WTC11 (cell line): ENCODE results near the gene BCAR3. TPM values are rescaled to one million over a fixed set of nuclear protein-coding genes. Genes with fewer than 3 reads are reported as not detected.

Experiments
- ATAC-seq: fragments of 200-7000 bp; cut with Tn5 transposase; 2 replicates; pipeline ENCODE4 v1.10.0; 2021; ENCODE audit warnings: mild to moderate bottlenecking, moderate library complexity
- CTCF ChIA-PET: fragments of 300-600 bp; sonication (Branson Sonifier 250); formaldehyde crosslinking; loops from one replicate; lab custom pipeline; 2021; ENCODE audit warnings: antibody characterized with exemption; lab: Charles Lee
- POLR2A ChIA-PET: fragments of 350-600 bp; sonication (Branson Sonifier 250); formaldehyde crosslinking; loops from one replicate; lab custom pipeline; 2021; ENCODE audit warnings: antibody characterized with exemption; lab: Charles Lee
- DNase-seq: peaks from one replicate; pipeline ENCODE4 v3.0.0; 2021; ENCODE audit warnings: low spot score
- H3K27ac Mint-ChIP-seq: 2 replicates; pipeline ENCODE4 v1.8.0; 2021; ENCODE audit warnings: mixed read lengths
- H3K27me3 Mint-ChIP-seq: 2 replicates; pipeline ENCODE4 v1.8.0; 2021; ENCODE audit warnings: low read depth, mild to moderate bottlenecking, moderate library complexity, mixed read lengths
- H3K36me3 Mint-ChIP-seq: 2 replicates; pipeline ENCODE4 v1.8.0; 2021; ENCODE audit warnings: mixed read lengths
- H3K4me1 Mint-ChIP-seq: 2 replicates; pipeline ENCODE4 v1.8.0; 2022; ENCODE audit warnings: mixed read lengths
- H3K4me3 Mint-ChIP-seq: 2 replicates; pipeline ENCODE4 v1.8.0; 2021; ENCODE audit warnings: mild to moderate bottlenecking, moderate library complexity, mixed read lengths
- H3K9me3 Mint-ChIP-seq: 2 replicates; pipeline ENCODE4 v1.8.0; 2021; ENCODE audit warnings: mixed read lengths
- CBFB ChIP-seq: sonication (generic); formaldehyde crosslinking; IDR thresholded peaks from 2 replicates; pipeline ENCODE4 v1.8.1; 2022; ENCODE audit warnings: mild to moderate bottlenecking, low read depth, missing genetic modification reagents
- CTCF ChIP-seq: fragments of 200-600 bp; IDR thresholded peaks from 2 replicates; pipeline ENCODE4 v1.8.0; 2022; ENCODE audit warnings: antibody characterized with exemption
- ELF4 ChIP-seq: sonication (generic); formaldehyde crosslinking; IDR thresholded peaks from 2 replicates; pipeline ENCODE4 v1.8.1; 2022; ENCODE audit warnings: low read depth, mild to moderate bottlenecking, moderate library complexity, missing genetic modification reagents
- ESRRA ChIP-seq: sonication (generic); formaldehyde crosslinking; IDR thresholded peaks from 2 replicates; pipeline ENCODE4 v1.8.1; 2022; ENCODE audit warnings: mild to moderate bottlenecking, missing genetic modification reagents, borderline replicate concordance
- ETV6 ChIP-seq: sonication (generic); formaldehyde crosslinking; IDR thresholded peaks from 2 replicates; pipeline ENCODE4 v1.8.1; 2022; ENCODE audit warnings: mild to moderate bottlenecking, missing genetic modification reagents
- GTF2I ChIP-seq: fragments of 250-450 bp; sonication (Bioruptor Pico); conservative IDR thresholded peaks from 2 replicates; pipeline ENCODE4 v1.4.0; 2021; ENCODE audit warnings: mild to moderate bottlenecking
- HMGXB4 ChIP-seq: sonication (generic); formaldehyde crosslinking; IDR thresholded peaks from 2 replicates; pipeline ENCODE4 v1.8.1; 2023; ENCODE audit warnings: mild to moderate bottlenecking, moderate library complexity, missing genetic modification reagents
- JAZF1 ChIP-seq: fragments of 250-450 bp; sonication (Bioruptor Pico); IDR thresholded peaks from 2 replicates; pipeline ENCODE4 v1.9.0; 2021; ENCODE audit warnings: moderate library complexity, mild to moderate bottlenecking, inconsistent platforms
- JUN ChIP-seq: sonication (generic); formaldehyde crosslinking; IDR thresholded peaks from 2 replicates; pipeline ENCODE4 v1.8.0; 2023; ENCODE audit warnings: mild to moderate bottlenecking, missing genetic modification reagents
- KAT7 ChIP-seq: sonication (generic); formaldehyde crosslinking; IDR thresholded peaks from 2 replicates; pipeline ENCODE4 v1.8.1; 2023; ENCODE audit warnings: missing genetic modification reagents, mild to moderate bottlenecking, borderline replicate concordance
- MAX ChIP-seq: sonication (generic); formaldehyde crosslinking; IDR thresholded peaks from 2 replicates; pipeline ENCODE4 v1.8.0; 2022; ENCODE audit warnings: mild to moderate bottlenecking, missing genetic modification reagents
- MXD4 ChIP-seq: fragments of 250-450 bp; sonication (Bioruptor Pico); IDR thresholded peaks from 2 replicates; pipeline ENCODE4 v1.8.0; 2021; ENCODE audit warnings: mild to moderate bottlenecking, moderate library complexity, borderline replicate concordance
- MYBL2 ChIP-seq: sonication (generic); formaldehyde crosslinking; IDR thresholded peaks from 2 replicates; pipeline ENCODE4 v1.8.1; 2023; ENCODE audit warnings: mild to moderate bottlenecking, moderate library complexity, missing genetic modification reagents
- NFYB ChIP-seq: sonication (generic); formaldehyde crosslinking; conservative IDR thresholded peaks from 2 replicates; pipeline ENCODE4 v1.8.0; 2022; ENCODE audit warnings: low read depth, missing genetic modification reagents
- NR1H2 ChIP-seq: sonication (generic); formaldehyde crosslinking; IDR thresholded peaks from 2 replicates; pipeline ENCODE4 v1.9.0; 2021; ENCODE audit warnings: mild to moderate bottlenecking, moderate library complexity, missing genetic modification reagents
- NR2C2 ChIP-seq: sonication (generic); formaldehyde crosslinking; IDR thresholded peaks from 2 replicates; pipeline ENCODE4 v1.8.0; 2022; ENCODE audit warnings: mild to moderate bottlenecking, missing genetic modification reagents
- NR3C1 ChIP-seq: sonication (generic); formaldehyde crosslinking; conservative IDR thresholded peaks from 2 replicates; pipeline ENCODE4 v1.8.1; 2023; ENCODE audit warnings: low read depth, mild to moderate bottlenecking, missing genetic modification reagents
- PREB ChIP-seq: sonication (generic); formaldehyde crosslinking; IDR thresholded peaks from 2 replicates; pipeline ENCODE4 v1.8.1; 2022; ENCODE audit warnings: mild to moderate bottlenecking, missing genetic modification reagents, moderate library complexity, borderline replicate concordance
- RORB ChIP-seq: fragments of 250-450 bp; sonication (Bioruptor Pico); IDR thresholded peaks from 2 replicates; pipeline ENCODE4 v1.9.0; 2021; ENCODE audit warnings: mild to moderate bottlenecking
- SOX15 ChIP-seq: fragments of 250-450 bp; sonication (Bioruptor Pico); IDR thresholded peaks from 2 replicates; pipeline ENCODE4 v1.9.0; 2021; ENCODE audit warnings: mild to moderate bottlenecking
- STAT6 ChIP-seq: sonication (generic); formaldehyde crosslinking; conservative IDR thresholded peaks from 2 replicates; pipeline ENCODE4 v1.8.1; 2023; ENCODE audit warnings: mild to moderate bottlenecking, low read depth, missing genetic modification reagents, moderate library complexity
- ZNF121 ChIP-seq: sonication (generic); formaldehyde crosslinking; IDR thresholded peaks from 2 replicates; pipeline ENCODE4 v1.8.0; 2023; ENCODE audit warnings: missing genetic modification reagents
- ZNF263 ChIP-seq: sonication (generic); formaldehyde crosslinking; IDR thresholded peaks from 2 replicates; pipeline ENCODE4 v1.8.1; 2022; ENCODE audit warnings: low read depth, mild to moderate bottlenecking, moderate library complexity, missing genetic modification reagents
- ZNF425 ChIP-seq: fragments of 250-450 bp; sonication (Bioruptor Pico); conservative IDR thresholded peaks from 2 replicates; pipeline ENCODE4 v1.9.0; 2021; ENCODE audit warnings: mild to moderate bottlenecking
- ZNF512 ChIP-seq: sonication (generic); formaldehyde crosslinking; IDR thresholded peaks from 2 replicates; pipeline ENCODE4 v1.8.1; 2022; ENCODE audit warnings: missing genetic modification reagents, borderline replicate concordance
- total RNA-seq: library from RNA; stranded (reverse); gene quantifications from 3 replicates; pipeline ENCODE4 v1.2.3, GENCODE V29; 2021

Gene BCAR3
- total RNA-seq, 1 experiment from 2014 or later = 14.8 TPM

- no peaks in the 10 kb centered on the region for H3K9me3 Mint-ChIP-seq
- ChIA-PET CTCF (no interaction called here), POLR2A (no interaction called here)
- H3K27me3 Mint-ChIP-seq = no peaks in the 10 kb centered on the region
- H3K36me3 Mint-ChIP-seq = no peaks in the 10 kb centered on the region
- no peak overlapping the region for H3K4me3 Mint-ChIP-seq
- TF ChIP-seq GTF2I (CRISPR knock-in tag) = no peak
- no peak for TF ChIP-seq ETV6
- no peak for TF ChIP-seq ZNF121 (CRISPR knock-in tag)
- no peak for TF ChIP-seq PREB (CRISPR knock-in tag)
- TF ChIP-seq CTCF = no peak
- no peak for TF ChIP-seq RORB (CRISPR knock-in tag)
- TF ChIP-seq MXD4 = no peak
- no peak for TF ChIP-seq MYBL2 (CRISPR knock-in tag)
- no peak for TF ChIP-seq ZNF263 (CRISPR knock-in tag)
- TF ChIP-seq ZNF425 = no peak
- no peak for TF ChIP-seq STAT6 (CRISPR knock-in tag)
- no peak for TF ChIP-seq NR2C2 (CRISPR knock-in tag)
- TF ChIP-seq NR1H2 (CRISPR knock-in tag) = no peak
- TF ChIP-seq ZNF512 (CRISPR knock-in tag) = no peak
- TF ChIP-seq NFYB (CRISPR knock-in tag) = no peak
- TF ChIP-seq NR3C1 = no peak
- H3K4me1 Mint-ChIP-seq = peaks cover 18% of the 10 kb centered on the region
- H3K27ac Mint-ChIP-seq = no peak overlapping the region
- ATAC-seq (no peak), DNase-seq (no peak)
These were observed 49.0 kb upstream of the BCAR3 start for GRCh38 chr1:93730621-93731020.

GRCh38 chr1:93729906-93730305 is 48.3 kb upstream of the BCAR3 start:
- Mint-ChIP-seq H3K27me3 (no peaks in the 10 kb centered on the region), H3K9me3 (no peaks in the 10 kb centered on the region), H3K27ac (no peak overlapping the region), H3K36me3 (no peaks in the 10 kb centered on the region), H3K4me1 (peaks cover 18% of the 10 kb centered on the region), H3K4me3 (no peak overlapping the region)
- DNase-seq = no peak
- POLR2A ChIA-PET = no interaction called here
- no peak for ATAC-seq
- CTCF ChIA-PET = no interaction called here
- no peak for TF ChIP-seq CBFB (CRISPR knock-in tag)
- TF ChIP-seq HMGXB4 = no peak
- no peak for TF ChIP-seq MAX
- TF ChIP-seq ELF4 (CRISPR knock-in tag) = no peak
- TF ChIP-seq SOX15 (CRISPR knock-in tag) = no peak
- TF ChIP-seq KAT7 (CRISPR knock-in tag) = no peak
- no peak for TF ChIP-seq JAZF1 (CRISPR knock-in tag)
- TF ChIP-seq ESRRA (CRISPR knock-in tag) = no peak
- no peak for TF ChIP-seq JUN (CRISPR knock-in tag)
